GM18508 (cell line): ENCODE results near the gene DBNDD1.
"Not testable (repeated sequence)": the region's sequence is repeated elsewhere in the genome, so short reads cannot be mapped to it uniquely, and the experiment has no call there.

Source experiments
- ATAC-seq: cut with Tn5 transposase; IDR thresholded peaks from one replicate; pipeline ENCODE4 v1.9.1; 2021; ENCODE audit warnings: moderate number of reproducible peaks; ENCODE audit not compliant: insufficient read depth, unreplicated experiment

DBNDD1 gene

GRCh38 chr16:90018652-90019542 lies at the start of gene DBNDD1:
TSS of gene DBNDD1 (minus strand) at chr16:90019456. CDS start at chr16:90019341, 115 bp downstream.
- no peak for ATAC-seq

DNA sequence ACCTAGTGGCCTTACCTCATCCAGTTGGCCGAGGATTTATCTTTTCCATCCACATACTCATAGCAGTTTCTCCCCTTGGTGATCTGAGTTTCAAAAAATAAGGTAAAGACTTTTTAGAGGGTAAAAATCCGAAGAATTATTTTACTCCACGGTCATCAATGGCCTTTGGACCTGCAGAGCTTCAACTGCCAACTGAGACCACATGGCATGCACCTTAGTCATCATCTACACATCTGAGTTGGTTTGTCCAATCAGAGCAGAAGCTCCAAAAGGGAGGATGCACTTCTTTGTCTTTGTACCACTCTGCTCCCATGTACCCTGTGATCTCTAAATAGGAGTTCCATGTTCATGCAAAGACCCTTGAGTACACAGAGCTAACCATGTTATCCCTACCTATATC lies 42.2 kb upstream of the DBNDD1 start:
- no peak for ATAC-seq

GRCh38 chr16:90057738-90058173 lies 38.5 kb upstream of the DBNDD1 start:
- no peak for ATAC-seq

- not testable (repeated sequence) for ATAC-seq
Measured at GRCh38 chr16:90056521-90056920, 37.3 kb upstream of the DBNDD1 start.

- ATAC-seq = no peak
Measured at GRCh38 chr16:90055371-90055770, 36.1 kb upstream of the DBNDD1 start.

GRCh38 chr16:90054554-90054953 lies 35.3 kb upstream of the DBNDD1 start:
- no peak for ATAC-seq

DNA sequence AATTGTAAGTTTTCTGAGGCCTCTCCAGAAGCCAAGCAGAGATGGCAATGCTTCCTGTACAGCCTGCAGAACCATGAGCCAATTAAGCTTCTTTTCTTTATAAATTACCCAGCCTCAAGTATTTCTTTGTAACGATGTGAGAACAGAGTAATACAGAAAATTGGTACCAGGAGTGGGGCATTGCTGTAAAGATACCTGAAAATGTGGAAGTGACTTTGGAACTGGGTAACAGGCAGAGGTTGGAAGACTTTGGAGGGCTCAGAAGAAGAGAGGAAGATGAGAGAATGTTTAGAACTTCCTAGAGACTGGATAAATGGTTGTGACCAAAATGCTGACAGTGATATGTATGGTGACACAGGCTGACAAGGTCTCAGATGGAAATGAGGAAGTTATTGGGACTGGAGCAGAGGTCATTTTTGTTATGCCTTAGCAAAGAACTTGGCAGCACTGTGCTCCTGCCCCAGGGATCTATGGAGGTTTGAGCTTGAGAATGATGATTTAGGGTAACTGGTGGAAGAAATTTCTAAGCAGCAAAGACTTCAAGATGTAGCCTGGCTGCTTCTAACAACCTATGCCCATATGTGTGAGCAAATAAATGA lies 34.7 kb upstream of the DBNDD1 start:
- ATAC-seq = no peak

DNA sequence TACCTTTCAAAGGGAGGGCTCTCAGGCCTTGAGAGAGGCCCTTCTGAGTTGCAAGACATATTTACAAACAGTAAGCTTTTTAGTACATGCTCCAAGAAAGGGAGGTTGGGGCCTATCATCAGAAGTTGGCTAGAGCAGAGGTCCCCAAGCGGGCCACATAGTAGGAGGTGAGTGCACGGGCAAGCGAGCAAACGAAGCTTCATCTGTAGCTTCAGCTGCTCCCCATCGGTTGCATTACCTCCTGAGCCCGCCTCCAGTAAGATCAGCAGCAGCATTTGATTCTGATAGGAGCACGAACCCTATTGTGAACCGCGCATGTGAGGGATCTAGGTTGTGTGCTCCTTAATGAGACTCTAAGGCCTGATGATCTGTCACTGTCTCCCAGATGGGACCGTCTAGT lies 31.7 kb upstream of the DBNDD1 start:
- ATAC-seq = no peak

DNA sequence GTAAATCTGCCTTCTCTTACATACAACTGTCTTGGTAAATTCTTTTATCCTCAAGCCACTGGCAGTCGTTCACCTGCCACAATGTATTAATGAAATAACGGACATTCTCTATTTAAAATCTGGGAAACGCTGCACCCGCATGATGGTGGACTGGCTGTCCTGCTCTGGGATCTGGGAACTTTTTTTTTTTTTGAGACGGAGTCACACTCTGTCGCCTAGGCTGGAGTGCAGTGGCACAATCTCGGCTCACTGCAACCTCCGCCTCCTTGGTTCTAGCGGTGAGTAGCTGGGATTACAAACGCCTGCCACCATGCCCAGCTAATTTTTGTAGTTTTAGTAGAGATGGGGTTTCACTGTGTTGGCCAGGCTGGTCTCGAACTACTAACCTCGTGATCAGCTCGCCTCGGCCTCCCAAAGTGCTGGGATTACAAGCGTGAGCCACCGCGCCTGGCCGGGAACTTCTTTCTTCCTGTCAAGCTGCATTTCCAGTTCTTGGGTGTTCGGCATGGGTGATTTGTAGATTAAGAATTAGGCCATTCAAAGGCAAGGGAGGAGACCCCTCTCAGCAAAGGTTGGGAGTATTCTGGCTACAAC lies 29.6 kb upstream of the DBNDD1 start:
- ATAC-seq = no peak

DNA sequence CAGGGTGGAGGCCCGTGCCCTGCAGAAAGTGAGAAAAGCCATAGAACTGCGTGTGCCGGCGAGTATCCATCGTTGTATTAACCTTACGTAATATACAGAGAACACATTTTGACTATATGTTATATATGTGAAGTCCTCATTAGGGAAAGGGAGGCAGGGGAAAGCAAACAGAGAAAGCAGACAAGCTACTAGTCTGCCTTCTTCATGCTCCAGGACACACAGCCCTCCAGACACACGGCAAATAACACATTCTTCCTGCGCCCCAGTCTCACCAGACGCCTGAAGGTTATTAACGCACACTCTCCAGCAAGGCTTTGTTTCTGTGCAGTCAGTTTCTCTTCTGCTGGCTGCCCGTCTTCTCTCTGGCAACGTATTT lies 29.1 kb upstream of the DBNDD1 start:
- no peak for ATAC-seq

GRCh38 chr16:90047714-90048346 lies 28.6 kb upstream of the DBNDD1 start:
- ATAC-seq = no peak

- ATAC-seq = no peak
Measured at GRCh38 chr16:90046971-90047713, 27.9 kb upstream of the DBNDD1 start.

GRCh38 chr16:90046122-90046970 lies 27.1 kb upstream of the DBNDD1 start:
- no peak for ATAC-seq

DNA sequence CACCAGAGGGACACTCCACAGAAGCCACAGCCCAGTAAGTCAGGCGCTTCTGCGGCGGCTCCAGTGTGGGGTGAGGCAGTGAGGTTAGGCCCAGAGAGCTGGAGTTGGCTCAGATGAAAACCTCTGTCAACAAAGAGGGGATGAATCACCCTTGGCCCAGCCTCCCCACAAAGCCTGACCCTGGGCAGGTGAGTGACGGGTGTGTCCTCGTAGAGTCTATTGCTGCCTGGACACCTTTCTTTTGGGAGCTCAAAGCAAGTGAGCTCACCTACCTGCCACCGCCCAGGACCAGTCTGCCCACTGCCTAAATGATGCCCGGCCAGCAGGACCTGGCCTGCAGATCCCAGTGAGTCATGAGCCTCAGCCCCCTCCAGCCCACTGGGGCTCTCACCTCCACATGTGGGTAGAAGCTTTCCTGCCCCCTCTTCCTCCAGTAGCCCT lies 24.9 kb upstream of the DBNDD1 start:
- no peak for ATAC-seq

DNA sequence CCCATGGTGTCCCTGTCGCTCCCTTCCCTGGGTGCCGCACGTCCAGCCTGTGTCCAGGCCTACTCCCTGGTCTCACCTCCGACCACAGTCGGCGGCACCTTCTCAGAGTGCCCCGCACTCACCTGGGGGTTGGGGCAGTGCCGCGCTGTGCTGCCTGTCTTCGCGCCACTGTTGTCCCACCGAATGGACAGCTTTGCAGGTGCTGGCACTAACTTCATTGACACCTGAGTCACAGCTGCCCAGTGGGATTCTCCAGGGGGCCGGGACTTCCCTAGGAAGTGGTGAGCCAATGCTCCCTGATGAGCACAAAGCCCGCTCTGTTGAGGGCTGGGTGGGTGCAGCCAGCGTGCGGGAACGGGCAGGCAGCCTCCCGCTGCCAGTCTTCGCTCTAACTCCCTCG lies 24.3 kb upstream of the DBNDD1 start:
- no peak for ATAC-seq

DNA sequence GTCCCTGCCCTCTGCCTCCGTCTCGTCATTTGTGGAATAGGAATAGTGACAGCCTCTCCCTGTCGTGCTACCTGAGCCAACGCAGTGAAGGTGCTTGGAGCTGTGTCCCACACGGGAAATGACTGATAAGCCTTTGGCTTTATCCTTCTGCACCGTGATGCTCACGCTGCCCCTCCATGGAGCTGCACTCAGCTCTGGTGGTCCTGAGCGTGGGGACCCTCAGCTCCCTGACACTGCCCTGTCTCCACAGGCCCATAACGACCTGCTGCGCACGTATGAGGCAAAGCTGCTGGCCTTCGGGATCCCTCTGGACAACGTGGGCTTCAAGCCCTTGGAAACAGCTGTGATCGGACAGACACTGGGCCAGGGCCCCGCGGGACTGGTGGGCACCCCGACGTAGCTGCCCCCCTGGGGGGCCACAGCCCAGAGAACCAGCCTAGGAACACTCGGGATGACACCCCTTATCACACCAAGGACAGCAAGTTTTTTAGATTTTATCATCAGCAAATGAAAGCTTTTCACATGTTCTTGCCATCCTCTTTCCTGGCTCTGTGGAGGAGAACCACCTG lies 23.8 kb upstream of the DBNDD1 start:
- ATAC-seq = no peak

DNA sequence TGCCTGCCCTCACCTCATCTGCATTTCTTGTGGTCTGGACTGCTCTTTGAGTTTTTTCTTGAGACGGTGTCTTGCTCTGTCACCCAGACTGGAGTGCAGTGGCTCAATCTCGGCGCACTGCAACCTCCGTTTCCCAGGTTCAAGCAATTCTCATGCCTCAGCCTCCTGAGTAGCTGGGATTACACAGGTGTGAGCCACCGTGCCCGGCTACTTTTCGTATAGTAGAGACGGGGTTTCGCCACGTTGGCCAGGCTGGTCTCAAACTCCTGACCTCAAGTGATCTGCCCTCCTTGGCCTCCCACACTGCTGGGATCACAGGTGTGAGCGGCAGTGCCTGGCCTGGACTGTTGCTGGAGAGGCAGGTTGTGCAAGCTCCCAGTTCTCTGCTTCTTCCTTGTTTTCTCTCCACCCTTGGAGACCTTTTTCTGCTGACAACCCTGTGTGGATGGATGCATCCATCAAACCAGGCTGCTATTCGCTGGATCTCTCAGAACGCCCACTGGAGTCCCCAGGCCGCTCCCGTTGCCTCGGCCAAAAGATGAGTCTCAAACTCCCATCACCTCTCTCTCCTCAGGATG lies 22.7 kb upstream of the DBNDD1 start:
- no peak for ATAC-seq

GRCh38 chr16:90040152-90041023 lies 21.1 kb upstream of the DBNDD1 start:
- no peak for ATAC-seq
